Type B pancreatic cell (in vitro differentiated cells): ENCODE measurements around the gene XPO4. TPM values are rescaled to one million over a fixed set of nuclear protein-coding genes. Genes with fewer than 3 reads are reported as not detected.

Experiments used
- DNase-seq: peaks from one replicate; pipeline ENCODE4 v3.0.0; 2021; ENCODE audit warnings: mixed read lengths; ENCODE audit not compliant: unreplicated experiment; ENCODE audit errors: extremely low spot score
- H3K27ac Mint-ChIP-seq: 2 replicates; pipeline ENCODE4 v1.8.0; 2021; ENCODE audit warnings: mild to moderate bottlenecking, mixed read lengths
- H3K27me3 Mint-ChIP-seq: 2 replicates; pipeline ENCODE4 v1.8.0; 2021; ENCODE audit warnings: mixed read lengths
- H3K36me3 Mint-ChIP-seq: 2 replicates; pipeline ENCODE4 v1.8.0; 2021; ENCODE audit warnings: mixed read lengths
- H3K4me1 Mint-ChIP-seq: one replicate; pipeline ENCODE4 v1.8.0; 2021; ENCODE audit warnings: mixed read lengths; ENCODE audit not compliant: unreplicated experiment
- H3K4me3 Mint-ChIP-seq: 2 replicates; pipeline ENCODE4 v1.8.0; 2021; ENCODE audit warnings: mild to moderate bottlenecking, mixed read lengths
- H3K9me3 Mint-ChIP-seq: 2 replicates; pipeline ENCODE4 v1.8.0; 2021; ENCODE audit warnings: mixed read lengths
- total RNA-seq: library from RNA; stranded (reverse); gene quantifications from 2 replicates; pipeline ENCODE4 v1.2.1, GENCODE V29; 2021; ENCODE audit warnings: low replicate concordance
- TF ChIP-seq, protein P1 (sequence below): fragments of 200-600 bp; sonication (generic); conservative IDR thresholded peaks from 2 replicates; pipeline ENCODE4 v1.5.0; 2021; ENCODE audit warnings: antibody characterized with exemption, mild to moderate bottlenecking

Gene XPO4
- total RNA-seq, 1 donor from 2014 or later = 23.1 TPM

DNA sequence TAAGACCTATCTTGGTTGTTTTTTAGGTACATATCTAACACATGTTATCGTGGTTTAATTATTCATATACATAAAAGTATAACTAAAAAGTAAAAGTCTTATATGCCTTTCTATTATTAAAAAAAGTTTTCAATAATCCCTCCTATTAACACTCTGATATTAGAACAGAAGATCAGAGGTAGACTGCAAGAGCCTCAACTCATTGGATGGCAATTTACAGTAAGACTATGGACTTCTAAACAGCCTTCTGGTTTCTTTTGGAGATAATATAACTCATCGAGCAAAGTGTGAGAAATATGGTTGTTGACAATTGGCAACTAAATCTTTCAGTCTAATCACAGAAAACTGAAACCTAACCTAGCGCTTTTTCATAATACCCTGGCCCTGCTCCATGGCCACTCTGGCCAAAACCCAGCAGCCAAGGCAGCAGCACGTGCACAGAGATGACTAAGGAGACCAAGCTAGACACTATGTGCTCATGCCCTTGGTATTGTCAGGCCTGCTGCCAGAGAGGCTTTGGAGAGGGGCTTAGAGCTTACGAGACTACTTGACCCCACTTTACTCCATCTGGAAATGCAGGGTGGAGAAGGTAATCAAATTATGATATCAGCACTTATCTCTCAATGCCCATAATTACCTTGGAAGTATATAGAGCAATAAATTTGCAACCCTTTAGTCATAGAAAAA is 88.2 kb downstream of the XPO4 start:
- H3K36me3 Mint-ChIP-seq = peaks cover 11% of the 10 kb centered on the region
- TF ChIP-seq, protein P1, sequence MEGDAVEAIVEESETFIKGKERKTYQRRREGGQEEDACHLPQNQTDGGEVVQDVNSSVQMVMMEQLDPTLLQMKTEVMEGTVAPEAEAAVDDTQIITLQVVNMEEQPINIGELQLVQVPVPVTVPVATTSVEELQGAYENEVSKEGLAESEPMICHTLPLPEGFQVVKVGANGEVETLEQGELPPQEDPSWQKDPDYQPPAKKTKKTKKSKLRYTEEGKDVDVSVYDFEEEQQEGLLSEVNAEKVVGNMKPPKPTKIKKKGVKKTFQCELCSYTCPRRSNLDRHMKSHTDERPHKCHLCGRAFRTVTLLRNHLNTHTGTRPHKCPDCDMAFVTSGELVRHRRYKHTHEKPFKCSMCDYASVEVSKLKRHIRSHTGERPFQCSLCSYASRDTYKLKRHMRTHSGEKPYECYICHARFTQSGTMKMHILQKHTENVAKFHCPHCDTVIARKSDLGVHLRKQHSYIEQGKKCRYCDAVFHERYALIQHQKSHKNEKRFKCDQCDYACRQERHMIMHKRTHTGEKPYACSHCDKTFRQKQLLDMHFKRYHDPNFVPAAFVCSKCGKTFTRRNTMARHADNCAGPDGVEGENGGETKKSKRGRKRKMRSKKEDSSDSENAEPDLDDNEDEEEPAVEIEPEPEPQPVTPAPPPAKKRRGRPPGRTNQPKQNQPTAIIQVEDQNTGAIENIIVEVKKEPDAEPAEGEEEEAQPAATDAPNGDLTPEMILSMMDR = no peak
- no peaks in the 10 kb centered on the region for H3K27me3 Mint-ChIP-seq
- no peaks in the 10 kb centered on the region for H3K9me3 Mint-ChIP-seq
- DNase-seq = no peak
- peaks cover 3% of the 10 kb centered on the region for H3K4me1 Mint-ChIP-seq
- H3K4me3 Mint-ChIP-seq = no peak overlapping the region
- no peak overlapping the region for H3K27ac Mint-ChIP-seq

DNA sequence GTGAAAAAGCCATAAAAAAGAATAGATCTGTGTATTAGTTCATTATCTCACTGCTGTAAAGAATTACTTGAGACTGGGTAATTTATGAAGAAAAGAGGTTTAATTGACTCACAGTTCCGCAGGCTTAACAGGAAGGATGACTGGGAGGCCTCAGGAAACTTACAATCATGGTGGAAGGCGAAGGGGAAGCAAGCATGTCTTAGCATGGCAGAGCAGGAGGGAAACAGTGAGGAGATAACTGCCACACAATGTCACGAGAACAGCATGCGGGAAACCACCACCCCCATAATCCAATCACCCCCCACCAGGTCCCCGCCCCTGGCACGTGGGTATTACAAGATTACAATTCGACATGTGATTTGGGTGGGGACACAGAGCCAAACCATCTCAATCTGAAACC is 89.7 kb downstream of the XPO4 start:
- H3K27me3 Mint-ChIP-seq = no peaks in the 10 kb centered on the region
- peaks cover 3% of the 10 kb centered on the region for H3K4me1 Mint-ChIP-seq
- TF ChIP-seq, protein P1 = no peak
- no peak overlapping the region for H3K4me3 Mint-ChIP-seq
- peaks cover 18% of the 10 kb centered on the region for H3K36me3 Mint-ChIP-seq
- no peaks in the 10 kb centered on the region for H3K9me3 Mint-ChIP-seq
- DNase-seq = no peak
- no peak overlapping the region for H3K27ac Mint-ChIP-seq

DNA sequence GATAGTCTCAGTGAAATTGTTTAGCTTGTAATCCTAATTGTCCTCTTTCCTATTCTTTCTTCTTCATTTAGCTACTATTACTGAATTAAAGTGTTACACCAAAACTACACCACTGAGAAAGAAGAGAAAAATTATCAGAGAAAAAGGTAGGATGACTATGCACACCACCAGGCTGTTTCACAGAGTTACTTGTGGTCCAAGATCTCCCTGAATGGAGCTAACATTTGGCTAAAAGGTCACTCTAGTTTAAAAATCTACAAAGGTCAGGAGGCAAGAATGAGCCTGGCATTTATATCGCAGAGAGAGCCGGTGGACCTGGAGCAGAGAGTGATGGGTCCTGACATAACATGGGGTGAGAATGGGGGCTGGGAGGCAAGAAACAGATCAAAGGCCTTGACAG is 91.7 kb downstream of the XPO4 start:
- Mint-ChIP-seq H3K4me1 (peaks cover 3% of the 10 kb centered on the region), H3K36me3 (peaks cover 20% of the 10 kb centered on the region), H3K27ac (no peak overlapping the region), H3K27me3 (no peaks in the 10 kb centered on the region), H3K9me3 (no peaks in the 10 kb centered on the region), H3K4me3 (no peak overlapping the region)
- DNase-seq = no peak
- TF ChIP-seq, protein P1 = no peak

DNA sequence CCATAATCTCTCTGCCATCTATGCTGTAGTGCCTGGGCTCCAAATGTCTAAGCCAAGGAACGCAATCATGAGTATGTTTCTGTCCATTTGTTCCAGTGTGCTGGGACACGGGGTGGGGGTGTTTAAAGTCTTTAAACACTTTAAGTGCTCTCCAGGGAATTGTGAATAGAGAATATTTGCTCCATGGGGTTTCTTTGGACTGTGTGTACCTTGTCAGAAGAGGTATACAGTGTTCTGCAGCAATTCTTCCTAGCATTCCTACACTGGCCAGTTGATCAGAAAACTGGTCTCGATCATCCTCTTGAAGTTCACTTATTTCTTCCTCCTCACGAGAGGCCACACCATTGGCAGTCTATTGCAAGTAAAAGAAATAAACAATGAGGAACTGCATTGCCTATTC is 93.7 kb downstream of the XPO4 start:
- peaks cover 3% of the 10 kb centered on the region for H3K4me1 Mint-ChIP-seq

DNA sequence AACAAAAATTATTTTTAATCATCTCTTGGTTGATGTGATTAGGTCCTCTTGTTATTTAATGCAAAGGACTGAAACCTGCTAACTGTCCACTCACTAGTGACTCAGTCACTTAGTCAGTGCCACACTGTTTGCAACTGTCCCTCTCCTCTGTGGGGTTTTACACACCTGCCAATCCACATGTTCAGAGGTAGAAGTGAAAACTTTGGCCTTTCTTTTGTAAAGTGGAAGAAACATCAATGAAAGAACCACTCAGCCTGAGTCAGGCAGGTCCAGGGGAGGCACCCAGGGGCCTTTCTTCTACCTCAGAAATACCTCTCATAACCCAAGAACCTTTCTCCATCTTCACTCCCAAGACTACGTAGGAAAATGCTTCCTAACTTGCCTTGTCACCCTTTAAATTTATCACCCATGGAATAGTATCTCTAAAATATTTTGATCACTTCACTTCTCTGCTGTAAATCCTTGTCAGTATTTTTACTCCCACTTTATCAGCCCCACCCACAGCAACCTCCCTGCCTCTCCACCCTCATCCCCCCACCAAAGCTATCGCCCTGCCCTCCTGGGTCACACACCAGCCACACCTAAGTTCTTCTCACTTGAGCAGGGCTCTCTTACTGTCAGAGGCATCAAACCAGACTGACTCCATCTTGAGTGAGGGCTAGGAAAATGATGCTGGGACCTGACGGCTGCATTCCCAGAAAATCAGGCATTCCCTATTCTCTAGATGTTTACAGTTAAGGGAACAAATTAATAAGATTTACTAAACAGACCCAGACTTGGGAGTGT is 99.2 kb downstream of the XPO4 start:
- Mint-ChIP-seq H3K27me3 (no peaks in the 10 kb centered on the region), H3K27ac (no peak overlapping the region), H3K4me1 (no peaks in the 10 kb centered on the region), H3K36me3 (peaks cover 8% of the 10 kb centered on the region), H3K4me3 (no peak overlapping the region), H3K9me3 (no peaks in the 10 kb centered on the region)
- DNase-seq = no peak
- TF ChIP-seq, protein P1 = no peak

More for the DNA sequence above, 93.7 kb downstream of the XPO4 start:
- Mint-ChIP-seq H3K9me3 (no peaks in the 10 kb centered on the region), H3K27me3 (no peaks in the 10 kb centered on the region), H3K36me3 (peaks cover 20% of the 10 kb centered on the region), H3K27ac (no peak overlapping the region), H3K4me3 (no peak overlapping the region)
- no peak for DNase-seq
- TF ChIP-seq, protein P1 = no peak
